HCT116 (cell line): ENCODE data around the gene SRR.

Experiments
- POLR2A ChIP-seq: IDR thresholded peaks from 2 replicates; pipeline ENCODE4 v1.7.0; 2011; ENCODE audit warnings: borderline replicate concordance; ENCODE audit not compliant: insufficient read depth, insufficient read length; ENCODE audit errors: extremely low read depth
- TF ChIP-seq, protein P1 (sequence below), 3 experiments: fragments of 200-600 bp in 1 of 3; sonication (generic) in 1 of 3; IDR thresholded peaks in 2 of 3; conservative IDR thresholded peaks in 1 of 3; 2 replicates each; pipeline ENCODE4 v1.5.1; 2012 to 2017; ENCODE audit warnings: low read depth in 2 of 3, low read length in 2 of 3, antibody characterized with exemption in 1 of 3, borderline replicate concordance in 1 of 3, control low read depth in 1 of 3, mild to moderate bottlenecking in 1 of 3, mixed read lengths in 1 of 3, mixed run types in 1 of 3, moderate library complexity in 1 of 3; ENCODE audit not compliant: insufficient read depth in 1 of 3

DNA sequence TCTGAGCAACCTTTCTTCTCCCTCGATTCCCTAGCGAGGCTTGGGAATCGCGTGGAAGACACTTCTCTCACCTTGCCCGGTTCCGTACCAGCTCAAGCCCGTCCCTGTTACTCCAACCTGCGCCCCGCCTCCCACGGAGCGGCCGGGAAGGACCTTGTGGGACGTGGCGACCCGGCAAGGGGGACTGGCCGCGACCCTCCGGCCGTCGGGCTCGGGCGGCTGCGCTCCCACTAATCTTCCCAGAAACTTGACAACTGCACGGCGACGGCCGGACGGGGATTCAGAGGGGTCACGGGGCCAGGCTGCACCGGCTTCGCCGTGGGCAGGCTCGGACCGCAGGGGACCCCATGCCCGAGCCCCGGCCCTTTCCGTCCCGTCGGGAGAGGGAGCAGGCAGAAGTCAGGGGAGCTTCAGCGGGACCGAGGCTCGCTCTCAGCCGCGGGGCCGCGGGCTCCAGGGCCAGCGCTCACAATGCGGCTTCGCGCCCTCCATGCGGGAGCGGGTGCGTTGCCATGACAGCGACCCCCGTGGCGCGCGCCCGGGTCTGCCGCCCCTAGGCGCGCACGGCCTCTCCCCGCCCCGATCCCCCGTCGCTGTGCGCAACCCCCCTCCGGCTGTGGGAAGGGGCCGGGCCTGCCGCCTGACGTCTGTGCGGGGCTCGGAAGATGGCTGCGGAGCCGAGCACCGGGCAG lies 33.2 kb downstream of the SRR start, which contains the start of gene SGSM2:
- TF ChIP-seq, protein P1, sequence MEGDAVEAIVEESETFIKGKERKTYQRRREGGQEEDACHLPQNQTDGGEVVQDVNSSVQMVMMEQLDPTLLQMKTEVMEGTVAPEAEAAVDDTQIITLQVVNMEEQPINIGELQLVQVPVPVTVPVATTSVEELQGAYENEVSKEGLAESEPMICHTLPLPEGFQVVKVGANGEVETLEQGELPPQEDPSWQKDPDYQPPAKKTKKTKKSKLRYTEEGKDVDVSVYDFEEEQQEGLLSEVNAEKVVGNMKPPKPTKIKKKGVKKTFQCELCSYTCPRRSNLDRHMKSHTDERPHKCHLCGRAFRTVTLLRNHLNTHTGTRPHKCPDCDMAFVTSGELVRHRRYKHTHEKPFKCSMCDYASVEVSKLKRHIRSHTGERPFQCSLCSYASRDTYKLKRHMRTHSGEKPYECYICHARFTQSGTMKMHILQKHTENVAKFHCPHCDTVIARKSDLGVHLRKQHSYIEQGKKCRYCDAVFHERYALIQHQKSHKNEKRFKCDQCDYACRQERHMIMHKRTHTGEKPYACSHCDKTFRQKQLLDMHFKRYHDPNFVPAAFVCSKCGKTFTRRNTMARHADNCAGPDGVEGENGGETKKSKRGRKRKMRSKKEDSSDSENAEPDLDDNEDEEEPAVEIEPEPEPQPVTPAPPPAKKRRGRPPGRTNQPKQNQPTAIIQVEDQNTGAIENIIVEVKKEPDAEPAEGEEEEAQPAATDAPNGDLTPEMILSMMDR (IDR thresholded peaks at IDR 0.05 in 2 of 3, conservative IDR thresholded peaks at IDR 0.05 in 1 of 3; ENCODE audit: borderline replicate concordance in 1 of 3, insufficient read depth in 1 of 3, low read depth in 2 of 3, low read length in 2 of 3) = no peak
- no peak for TF ChIP-seq POLR2A
